Spinal cord (tissue), 10 donors: Measurements from ENCODE around the gene PPFIA3. TPM values are rescaled to one million over a fixed set of nuclear protein-coding genes. Genes with fewer than 3 reads are reported as not detected.
"Not testable (repeated sequence)": the region's sequence is repeated elsewhere in the genome, so short reads cannot be mapped to it uniquely, and the experiment has no call there.

ENCODE experiments used
- DNase-seq, 6 donors: peaks; one replicate each; pipeline versions ENCODE4 v3.0.0 to v3.0.0-alpha.2; 2013 to 2015; ENCODE audit warnings: low spot score in 6 of 6, low read depth in 4 of 6
- H3K27ac ChIP-seq: one replicate; pipeline ENCODE4 v1.5.1; 2013; ENCODE audit warnings: low read depth, low read length, control low read depth
- H3K27me3 ChIP-seq: one replicate; pipeline ENCODE4 v1.6.1; 2013; ENCODE audit warnings: low read length; ENCODE audit not compliant: control insufficient read depth, insufficient read depth
- H3K36me3 ChIP-seq: one replicate; pipeline ENCODE4 v1.6.1; 2013; ENCODE audit warnings: low read length; ENCODE audit not compliant: control insufficient read depth, insufficient read depth
- H3K4me1 ChIP-seq: one replicate; pipeline ENCODE4 v1.6.1; 2013; ENCODE audit warnings: low read length; ENCODE audit not compliant: control insufficient read depth, insufficient read depth
- H3K4me3 ChIP-seq: one replicate; pipeline ENCODE4 v1.5.1; 2013; ENCODE audit warnings: low read depth, low read length, control low read depth
- H3K9me3 ChIP-seq: one replicate; pipeline ENCODE4 v1.6.1; 2013; ENCODE audit warnings: low read length; ENCODE audit not compliant: control insufficient read depth, insufficient read depth
- WGBS: methylation state at CpG from one replicate; pipeline ENCODE4 v1.1.5; 2013; ENCODE audit warnings: missing lambda C conversion rate; ENCODE audit not compliant: insufficient coverage; 5-methylcytosine and 5-hydroxymethylcytosine counted together
- polyA plus RNA-seq, 2 donors: library from polyadenylated mRNA; unstranded; fragments of 120-200 nt; gene quantifications; one replicate each; pipeline ENCODE4 v1.2.1, GENCODE V29; 2013; ENCODE audit not compliant: insufficient read length in 2 of 2
- total RNA-seq, 2 donors: library from RNA; depleted of rRNA in 1 of 2; stranded (reverse); fragments of 120-200 nt in 1 of 2; fragments of >200 nt in 1 of 2; gene quantifications; one replicate each; pipeline versions ENCODE4 v1.2.3 to v1.2.4, GENCODE V29; 2013 to 2014
- donor health status: healthy.

The PPFIA3 gene
- total and polyA plus RNA-seq, 4 donors = 21.1 to 92.2 (median 56.1) TPM

DNA sequence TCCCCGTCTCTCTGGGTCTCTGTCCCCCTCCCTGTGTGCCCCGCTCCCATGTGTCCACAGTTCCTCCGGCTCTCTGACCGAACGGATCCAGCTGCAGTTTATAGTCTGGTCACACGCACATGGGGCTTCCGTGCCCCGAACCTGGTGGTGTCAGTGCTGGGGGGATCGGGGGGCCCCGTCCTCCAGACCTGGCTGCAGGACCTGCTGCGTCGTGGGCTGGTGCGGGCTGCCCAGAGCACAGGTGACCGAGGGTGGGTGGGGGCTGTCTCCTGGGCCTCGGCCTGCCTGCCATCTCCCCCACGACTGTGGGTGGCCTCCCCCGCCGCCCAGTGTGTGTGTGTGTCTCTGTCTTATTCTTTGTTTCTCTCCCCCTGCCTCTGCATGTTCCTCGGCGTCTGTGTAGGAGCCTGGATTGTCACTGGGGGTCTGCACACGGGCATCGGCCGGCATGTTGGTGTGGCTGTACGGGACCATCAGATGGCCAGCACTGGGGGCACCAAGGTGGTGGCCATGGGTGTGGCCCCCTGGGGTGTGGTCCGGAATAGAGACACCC, 48.6 kb downstream of the PPFIA3 start:
- H3K36me3 ChIP-seq = peaks cover 26% of the 10 kb centered on the region
- peaks cover 14% of the 10 kb centered on the region for H3K27me3 ChIP-seq
- H3K4me1 ChIP-seq = peaks cover 12% of the 10 kb centered on the region
- no peak overlapping the region for H3K4me3 ChIP-seq
- WGBS = 36% methylated on average over 14 of the region's 25 CpGs
- no peaks in the 10 kb centered on the region for H3K9me3 ChIP-seq
- no peak overlapping the region for H3K27ac ChIP-seq
- no peak for DNase-seq

DNA sequence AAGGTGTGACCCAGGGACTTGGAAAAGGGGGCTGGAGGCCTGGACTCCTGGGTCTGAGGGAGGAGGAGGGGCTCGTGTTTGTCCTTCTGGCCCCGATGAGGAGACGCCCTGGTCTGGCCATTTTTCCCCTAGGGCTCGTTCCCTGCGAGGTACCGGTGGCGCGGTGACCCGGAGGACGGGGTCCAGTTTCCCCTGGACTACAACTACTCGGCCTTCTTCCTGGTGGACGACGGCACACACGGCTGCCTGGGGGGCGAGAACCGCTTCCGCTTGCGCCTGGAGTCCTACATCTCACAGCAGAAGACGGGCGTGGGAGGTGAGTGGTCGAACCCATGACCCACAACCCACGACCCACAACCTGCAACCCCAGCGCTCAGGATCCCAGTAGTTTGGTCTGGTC, 49.1 kb downstream of the PPFIA3 start:
- Histone ChIP-seq H3K27me3 (peaks cover 14% of the 10 kb centered on the region), H3K4me3 (no peak overlapping the region), H3K27ac (no peak overlapping the region), H3K9me3 (no peaks in the 10 kb centered on the region), H3K4me1 (peaks cover 12% of the 10 kb centered on the region), H3K36me3 (peaks cover 30% of the 10 kb centered on the region)
- DNase-seq = no peak
- WGBS = 90% methylated on average over 10 of the region's 23 CpGs

DNA sequence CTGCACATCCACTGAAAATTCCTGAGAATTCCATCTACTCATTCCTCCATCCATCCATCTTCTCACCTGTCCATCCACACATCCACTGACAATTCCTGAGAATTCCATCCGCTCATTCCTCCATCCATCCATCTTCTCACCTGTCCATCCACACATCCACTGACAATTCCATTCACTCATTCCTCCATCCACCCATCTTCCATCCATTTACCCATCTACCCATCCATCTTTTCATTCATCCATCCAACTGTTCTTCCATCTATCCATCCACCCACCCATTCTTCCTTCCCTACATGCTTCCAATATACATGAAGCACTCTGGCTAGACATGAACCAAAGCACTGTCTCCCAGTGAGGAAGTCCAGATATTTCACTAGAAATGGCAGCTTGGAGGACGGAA, 53.9 kb downstream of the PPFIA3 start:
- H3K4me3 ChIP-seq = no peak overlapping the region
- no peaks in the 10 kb centered on the region for H3K27me3 ChIP-seq
- no peaks in the 10 kb centered on the region for H3K9me3 ChIP-seq
- no peak for DNase-seq
- H3K27ac ChIP-seq = no peak overlapping the region
- WGBS = 88% methylated on average over 2 of the region's 2 CpGs
- peaks cover 27% of the 10 kb centered on the region for H3K36me3 ChIP-seq
- H3K4me1 ChIP-seq = no peaks in the 10 kb centered on the region

DNA sequence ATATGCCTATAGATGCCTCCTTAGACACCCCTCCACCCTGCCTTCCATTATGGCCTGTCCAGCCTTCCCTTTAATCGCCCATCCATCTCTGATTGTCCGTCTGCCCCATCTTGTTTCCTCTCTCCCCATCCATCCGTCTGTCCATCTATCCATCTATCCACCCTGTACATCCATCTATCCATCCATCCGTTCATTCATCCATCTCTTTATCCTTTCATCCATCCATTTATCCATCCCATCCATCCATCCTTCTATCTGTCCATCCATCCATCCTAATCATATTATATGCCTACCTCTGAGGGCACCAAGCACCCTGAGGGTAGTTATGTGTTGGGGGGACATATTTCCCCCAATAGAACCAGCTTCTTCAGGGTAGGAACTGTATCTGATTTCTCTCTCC, 61.3 kb downstream of the PPFIA3 start:
- 94% methylated on average over 4 of the region's 4 CpGs for WGBS
- DNase-seq = no peak
- Histone ChIP-seq H3K4me3 (no peak overlapping the region), H3K36me3 (peaks cover 17% of the 10 kb centered on the region), H3K4me1 (no peaks in the 10 kb centered on the region), H3K27me3 (no peaks in the 10 kb centered on the region), H3K9me3 (no peaks in the 10 kb centered on the region), H3K27ac (no peak overlapping the region)

DNA sequence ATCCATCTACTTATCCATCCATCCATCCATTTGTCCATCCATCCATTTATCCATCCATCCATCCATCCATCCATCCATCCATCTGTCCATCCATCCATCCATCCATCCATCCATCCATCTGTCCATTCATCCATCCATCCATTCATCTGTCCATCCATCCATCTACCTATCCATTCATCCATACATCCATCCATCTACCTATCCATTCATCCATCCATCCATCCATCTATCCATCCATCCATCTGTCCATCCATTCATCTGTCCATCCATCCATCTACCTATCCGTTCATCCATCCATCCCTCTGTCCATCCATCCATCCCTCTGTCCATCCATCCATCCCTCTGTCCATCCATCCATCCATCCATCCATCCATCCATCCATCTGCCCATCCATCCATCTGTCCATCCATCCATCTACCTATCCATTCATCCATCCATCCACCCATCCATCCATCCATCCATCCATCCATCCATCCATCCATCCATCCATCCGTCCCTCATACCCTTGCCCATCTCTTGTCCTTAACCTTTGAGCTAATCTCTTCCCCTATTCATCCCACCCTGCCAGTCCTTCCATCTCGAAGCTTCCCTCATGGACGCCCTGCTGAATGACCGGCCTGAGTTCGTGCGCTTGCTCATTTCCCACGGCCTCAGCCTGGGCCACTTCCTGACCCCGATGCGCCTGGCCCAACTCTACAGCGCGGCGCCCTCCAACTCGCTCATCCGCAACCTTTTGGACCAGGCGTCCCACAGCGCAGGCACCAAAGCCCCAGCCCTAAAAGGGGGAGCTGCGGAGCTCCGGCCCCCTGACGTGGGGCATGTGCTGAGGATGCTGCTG, 62.9 kb downstream of the PPFIA3 start:
- DNase-seq, H3K9me3 ChIP-seq, H3K4me3 ChIP-seq, H3K4me1 ChIP-seq, H3K27ac ChIP-seq, H3K27me3 ChIP-seq: not testable (repeated sequence)
- H3K36me3 ChIP-seq = peaks cover 19% of the 10 kb centered on the region
- 57% methylated on average over 20 of the region's 20 CpGs for WGBS

DNA sequence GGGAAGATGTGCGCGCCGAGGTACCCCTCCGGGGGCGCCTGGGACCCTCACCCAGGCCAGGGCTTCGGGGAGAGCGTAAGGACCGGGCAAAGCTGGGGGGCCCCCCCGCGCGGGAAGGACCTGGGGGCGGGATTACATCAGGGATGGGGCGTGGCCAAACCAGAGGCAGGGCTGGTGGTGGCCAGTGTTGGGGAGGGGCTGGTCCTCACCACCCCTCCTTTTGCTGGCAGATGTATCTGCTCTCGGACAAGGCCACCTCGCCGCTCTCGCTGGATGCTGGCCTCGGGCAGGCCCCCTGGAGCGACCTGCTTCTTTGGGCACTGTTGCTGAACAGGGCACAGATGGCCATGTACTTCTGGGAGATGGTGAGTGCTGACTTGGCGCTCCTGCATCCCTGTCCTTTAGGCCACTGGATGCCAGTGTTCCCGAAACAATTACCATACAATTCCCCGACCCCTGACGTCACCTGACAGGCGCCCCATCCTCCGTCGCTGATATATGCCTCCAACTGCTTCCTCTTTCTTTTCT, 63.6 kb downstream of the PPFIA3 start:
- Histone ChIP-seq H3K27ac (no peak overlapping the region), H3K4me1 (no peaks in the 10 kb centered on the region), H3K9me3 (no peaks in the 10 kb centered on the region), H3K4me3 (no peak overlapping the region), H3K27me3 (no peaks in the 10 kb centered on the region), H3K36me3 (peaks cover 19% of the 10 kb centered on the region)
- DNase-seq = no peak
- 27% methylated on average over 19 of the region's 26 CpGs for WGBS

DNA sequence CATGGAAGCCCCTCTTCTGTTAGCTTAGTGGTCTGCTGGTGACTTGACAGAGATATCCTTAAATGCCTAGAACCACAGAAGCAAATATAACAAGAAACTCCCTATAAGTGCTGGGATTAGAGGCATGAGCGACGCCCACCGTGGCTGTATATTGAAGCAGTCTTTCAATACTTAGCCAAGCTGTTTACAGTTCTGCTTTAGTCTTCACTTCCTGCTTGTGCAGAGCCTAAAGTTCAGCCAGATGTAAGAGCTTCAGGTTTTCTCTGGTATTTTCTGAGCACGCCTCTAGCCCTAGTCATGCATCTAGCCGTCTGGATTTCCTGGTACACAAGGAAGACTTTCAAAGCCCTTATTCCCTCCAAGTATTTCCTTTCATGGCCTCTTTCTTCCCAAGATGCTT, 66.8 kb downstream of the PPFIA3 start:
- no peak overlapping the region for H3K27ac ChIP-seq
- H3K36me3 ChIP-seq = peaks cover 33% of the 10 kb centered on the region
- H3K27me3 ChIP-seq = no peaks in the 10 kb centered on the region
- no peaks in the 10 kb centered on the region for H3K9me3 ChIP-seq
- H3K4me1 ChIP-seq = no peaks in the 10 kb centered on the region
- H3K4me3 ChIP-seq = no peak overlapping the region
- WGBS = 82% methylated on average over 4 of the region's 5 CpGs
- DNase-seq = no peak

DNA sequence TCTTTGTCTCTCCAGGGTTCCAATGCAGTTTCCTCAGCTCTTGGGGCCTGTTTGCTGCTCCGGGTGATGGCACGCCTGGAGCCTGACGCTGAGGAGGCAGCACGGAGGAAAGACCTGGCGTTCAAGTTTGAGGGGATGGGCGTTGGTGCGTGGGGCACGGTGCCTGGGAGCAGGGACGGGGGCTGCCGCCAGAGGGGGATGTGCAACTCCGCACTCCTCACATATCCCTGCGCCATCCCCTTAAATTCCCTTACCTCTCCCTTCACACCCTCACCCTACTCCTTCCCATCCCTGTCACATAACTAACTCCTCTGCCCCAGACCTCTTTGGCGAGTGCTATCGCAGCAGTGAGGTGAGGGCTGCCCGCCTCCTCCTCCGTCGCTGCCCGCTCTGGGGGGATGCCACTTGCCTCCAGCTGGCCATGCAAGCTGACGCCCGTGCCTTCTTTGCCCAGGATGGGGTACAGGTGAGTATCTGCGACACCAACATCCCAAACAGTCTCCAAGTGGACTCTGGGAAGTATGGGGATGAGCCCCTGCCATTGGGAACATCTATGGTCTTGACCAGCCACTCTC, 69.4 kb downstream of the PPFIA3 start:
- H3K36me3 ChIP-seq = peaks cover 24% of the 10 kb centered on the region
- DNase-seq = no peak
- 61% methylated on average over 11 of the region's 21 CpGs for WGBS
- no peak overlapping the region for H3K4me3 ChIP-seq
- H3K9me3 ChIP-seq = no peaks in the 10 kb centered on the region
- H3K4me1 ChIP-seq = no peaks in the 10 kb centered on the region
- no peak overlapping the region for H3K27ac ChIP-seq
- no peaks in the 10 kb centered on the region for H3K27me3 ChIP-seq

DNA sequence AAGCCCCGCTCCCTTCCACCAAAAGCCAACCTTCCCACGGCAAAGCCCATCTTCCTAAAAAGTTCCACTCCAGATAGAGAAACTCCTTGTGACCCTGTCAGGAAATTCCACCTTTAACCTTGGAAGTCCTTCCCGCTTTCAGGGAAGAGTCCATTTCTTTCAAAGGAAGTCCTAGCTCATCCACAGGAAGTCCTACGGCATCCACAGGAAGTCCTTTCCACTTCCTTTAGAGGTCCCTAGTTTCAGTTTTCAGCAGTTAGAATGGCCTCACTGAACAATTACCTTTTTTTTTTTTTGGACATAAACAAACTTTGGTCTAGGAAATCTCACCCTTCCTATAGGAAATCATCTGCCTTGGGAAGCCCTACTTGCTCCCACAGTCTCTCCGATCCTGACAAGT, 69.9 kb downstream of the PPFIA3 start:
- no peak overlapping the region for H3K27ac ChIP-seq
- 85% methylated on average over 4 of the region's 5 CpGs for WGBS
- no peak overlapping the region for H3K4me3 ChIP-seq
- no peaks in the 10 kb centered on the region for H3K4me1 ChIP-seq
- no peaks in the 10 kb centered on the region for H3K9me3 ChIP-seq
- H3K36me3 ChIP-seq = peaks cover 28% of the 10 kb centered on the region
- no peak for DNase-seq
- H3K27me3 ChIP-seq = no peaks in the 10 kb centered on the region
